HAP-1 (cell line): ENCODE data around the gene HSD17B1.

ENCODE experiments used
- DNase-seq, 2 experiments: peaks; one replicate each; pipeline ENCODE4 v3.0.0-alpha.2; 2016 to 2020; ENCODE audit warnings: low spot score in 2 of 2
- H3K27me3 ChIP-seq: fragments of 250-450 bp; sonication (Bioruptor Pico); 2 replicates; pipeline ENCODE4 v1.5.1; 2020; ENCODE audit warnings: low read depth, mild to moderate bottlenecking, moderate library complexity
- H3K36me3 ChIP-seq: fragments of 250-450 bp; sonication (Bioruptor Pico); replicated peaks from 2 replicates; pipeline ENCODE4 v1.5.1; 2020; ENCODE audit warnings: mild to moderate bottlenecking
- H3K4me1 ChIP-seq: fragments of 250-450 bp; sonication (Bioruptor Pico); 2 replicates; pipeline ENCODE4 v1.5.1; 2020; ENCODE audit warnings: mild to moderate bottlenecking
- H3K4me3 ChIP-seq: fragments of 250-450 bp; sonication (Bioruptor Pico); 2 replicates; pipeline ENCODE4 v1.5.1; 2020; ENCODE audit warnings: mild to moderate bottlenecking, moderate library complexity
- H3K9me3 ChIP-seq: fragments of 250-450 bp; sonication (Bioruptor Pico); 2 replicates; pipeline ENCODE4 v1.5.1; 2020; ENCODE audit warnings: mild to moderate bottlenecking, moderate library complexity
- in situ Hi-C: fragments of 300-500 bp; cut with MboI; formaldehyde crosslinking; loops from 3 replicates; pipeline ENCODE4 v1.14.3; 2020; ENCODE audit warnings: low sequenced_read_pairs, inconsistent platforms, mixed read lengths

HSD17B1 gene

DNA sequence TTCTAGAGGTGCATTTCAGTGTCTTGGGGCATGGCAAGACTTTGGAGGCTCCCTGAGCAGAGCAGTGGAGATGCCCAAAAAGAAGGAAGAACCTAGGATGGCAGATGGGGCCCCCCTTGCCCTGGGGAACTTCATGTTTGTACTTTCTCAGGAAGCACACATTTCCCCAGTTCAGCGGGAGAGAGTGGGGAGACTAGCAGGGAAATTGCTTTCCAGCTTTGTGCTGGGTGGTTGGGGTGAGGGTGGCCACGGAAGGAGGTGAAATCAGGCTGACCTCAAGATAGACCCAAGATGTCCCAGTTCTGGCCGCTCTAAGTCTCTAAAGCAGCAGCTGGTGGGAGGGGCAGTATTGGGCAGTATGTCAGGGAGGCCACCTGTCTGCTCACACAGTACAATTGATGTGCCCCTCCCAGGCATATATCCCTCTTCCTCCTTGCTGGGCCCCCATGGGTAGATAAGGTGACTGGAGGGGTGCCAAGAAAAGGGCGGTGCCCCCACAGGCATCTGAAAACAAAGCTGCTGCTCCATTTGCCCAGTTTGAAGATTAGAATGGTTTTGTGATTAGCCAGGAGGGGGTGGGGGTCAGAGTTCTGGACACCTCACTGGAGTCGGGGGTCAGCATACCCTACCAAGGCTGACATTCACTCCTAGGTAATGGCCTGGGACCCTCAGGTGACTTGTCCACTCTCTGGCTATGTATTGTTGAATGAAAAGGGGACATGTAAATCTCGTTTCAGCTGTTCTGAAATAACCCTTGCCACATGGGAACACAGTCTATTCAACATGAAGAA, 33.8 kb upstream of the HSD17B1 start:
- in situ Hi-C loops: no loop called here
- Histone ChIP-seq H3K4me1 (peaks cover 15% of the 10 kb centered on the region), H3K27me3 (no peaks in the 10 kb centered on the region), H3K4me3 (no peak overlapping the region), H3K36me3 (peaks cover 18% of the 10 kb centered on the region), H3K9me3 (no peaks in the 10 kb centered on the region)
- DNase-seq: peak in 1 of 2 experiments; percentile 15

- in situ Hi-C loops: loop anchor here (10.0 kb wide), 2 partner anchors 95 to 195 kb away; partner anchors contain the start of gene CAVIN1
- peak; percentile 47 to 62 for DNase-seq
- Histone ChIP-seq H3K36me3 (peaks cover 18% of the 10 kb centered on the region), H3K9me3 (no peaks in the 10 kb centered on the region), H3K4me1 (peaks cover 17% of the 10 kb centered on the region), H3K27me3 (no peaks in the 10 kb centered on the region), H3K4me3 (no peak overlapping the region)
Measured at GRCh38 chr17:42519546-42520491, 32.9 kb upstream of the HSD17B1 start.

DNA sequence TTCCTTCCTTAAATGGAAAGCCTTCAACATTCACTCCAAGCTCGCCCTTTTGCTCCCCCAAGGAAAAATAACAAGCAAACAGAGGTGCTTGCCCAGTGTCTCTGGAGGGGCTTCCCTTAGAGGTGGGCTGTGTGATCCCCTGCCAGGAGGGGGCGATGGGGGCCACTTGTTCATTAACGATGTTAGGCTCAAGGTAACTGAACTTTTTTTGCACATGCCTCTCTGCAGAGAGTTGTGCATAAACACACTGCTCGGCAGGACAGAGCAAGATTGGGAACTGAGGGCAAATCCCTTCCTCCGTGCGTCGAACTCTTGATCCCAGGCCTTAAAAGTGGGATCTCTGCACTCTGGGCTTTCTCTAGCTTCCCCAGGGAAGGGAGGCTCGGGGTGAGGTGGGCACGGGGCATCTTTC, 32.2 kb upstream of the HSD17B1 start:
- peak in 1 of 2 experiments; percentile 54 for DNase-seq
- Histone ChIP-seq H3K4me3 (no peak overlapping the region), H3K27me3 (no peaks in the 10 kb centered on the region), H3K9me3 (no peaks in the 10 kb centered on the region), H3K36me3 (peaks cover 18% of the 10 kb centered on the region), H3K4me1 (peaks cover 17% of the 10 kb centered on the region)
- in situ Hi-C loops: loop anchor here (10.0 kb wide), 2 partner anchors 96 to 196 kb away; partner anchors contain the start of gene CAVIN1

DNA sequence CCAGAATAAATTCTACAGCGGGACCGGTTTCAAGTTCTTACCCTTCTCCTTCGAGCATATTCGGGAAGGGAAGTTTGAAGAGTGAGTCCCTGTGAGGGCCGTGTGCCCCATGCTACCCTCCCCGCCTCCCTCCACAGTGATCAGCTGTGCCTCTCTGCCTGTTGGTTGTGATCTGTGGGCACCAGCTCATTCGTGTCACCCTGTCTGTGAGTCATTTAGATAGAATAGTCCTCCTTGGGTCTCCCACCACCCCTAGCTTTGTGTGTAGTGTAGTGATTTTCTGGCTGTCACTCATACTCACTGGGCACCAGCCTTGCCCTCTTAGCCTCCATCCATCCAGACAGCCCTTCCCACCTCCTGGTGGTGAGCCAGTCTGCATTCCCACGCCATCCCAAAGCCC, 31.7 kb upstream of the HSD17B1 start:
- H3K36me3 ChIP-seq: peaks cover 18% of the 10 kb centered on the region
- H3K4me1 ChIP-seq: peaks cover 17% of the 10 kb centered on the region
- H3K9me3 ChIP-seq: no peaks in the 10 kb centered on the region
- no peaks in the 10 kb centered on the region for H3K27me3 ChIP-seq
- no peak overlapping the region for H3K4me3 ChIP-seq
- DNase-seq: no peak
- in situ Hi-C loops: loop anchor here (10.0 kb wide), 2 partner anchors 96 to 196 kb away; partner anchors contain the start of gene CAVIN1

DNA sequence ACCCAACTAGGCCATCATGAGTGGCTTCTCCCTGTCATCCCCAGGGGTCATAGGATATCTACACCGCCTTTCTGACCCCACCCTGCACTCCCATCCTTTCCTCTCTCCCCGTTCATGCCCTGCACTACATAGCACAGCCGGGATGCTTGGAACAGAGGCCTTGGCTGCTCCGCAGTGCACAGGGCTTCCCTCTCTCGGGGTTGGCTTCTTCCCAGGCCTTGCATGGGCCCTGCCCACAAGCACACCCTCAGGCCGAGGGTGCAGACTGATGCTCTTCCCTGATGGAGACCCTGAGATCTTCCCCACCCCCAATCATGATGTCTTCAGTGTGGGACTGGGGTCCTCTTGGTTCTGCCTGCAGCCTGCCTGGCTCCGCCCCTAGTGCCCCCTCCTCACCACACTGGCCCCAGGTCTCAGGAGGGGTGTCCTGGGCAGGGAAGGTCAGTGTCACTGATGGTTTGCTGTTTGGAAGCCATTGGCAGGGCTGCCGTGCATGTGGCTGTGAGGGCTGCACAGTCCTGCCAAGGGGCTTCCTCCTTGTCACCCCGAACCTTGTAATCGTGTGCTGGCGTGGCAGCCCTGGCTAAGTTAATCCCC, 31.0 kb upstream of the HSD17B1 start:
- H3K4me1 ChIP-seq: peaks cover 17% of the 10 kb centered on the region
- in situ Hi-C loops: loop anchor here (10.0 kb wide), 2 partner anchors 97 to 197 kb away; partner anchors contain the start of gene CAVIN1
- no peaks in the 10 kb centered on the region for H3K27me3 ChIP-seq
- H3K9me3 ChIP-seq: no peaks in the 10 kb centered on the region
- DNase-seq: no peak
- peaks cover 18% of the 10 kb centered on the region for H3K36me3 ChIP-seq
- H3K4me3 ChIP-seq: no peak overlapping the region

DNA sequence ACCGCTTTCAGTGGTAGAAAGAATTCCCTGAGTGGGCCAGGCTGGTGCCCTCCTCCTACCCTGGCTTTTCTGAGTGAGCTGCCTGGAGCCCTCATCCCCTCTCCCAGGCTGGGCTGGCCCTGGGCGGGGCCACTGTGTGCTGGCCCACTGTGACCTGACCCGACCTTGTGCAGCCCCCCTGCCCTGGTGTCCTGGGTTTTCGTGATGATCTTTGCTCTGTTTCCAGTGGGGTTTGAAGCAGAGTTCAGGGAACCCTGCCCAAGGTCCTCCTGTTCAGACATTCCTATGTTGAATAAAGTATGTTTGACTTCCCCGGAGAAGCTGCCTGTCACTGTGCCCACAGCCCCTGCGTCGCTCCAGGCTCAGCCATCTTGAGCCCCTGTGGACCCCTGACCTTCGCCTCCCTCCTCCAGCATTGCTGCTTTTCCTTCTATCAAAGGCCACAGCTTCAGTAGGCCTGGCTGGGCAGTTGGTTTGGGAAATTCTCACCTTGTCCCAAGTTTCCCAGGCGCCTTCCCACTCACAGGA, 30.4 kb upstream of the HSD17B1 start:
- Histone ChIP-seq H3K27me3 (no peaks in the 10 kb centered on the region), H3K4me1 (peaks cover 17% of the 10 kb centered on the region), H3K36me3 (peaks cover 14% of the 10 kb centered on the region), H3K4me3 (no peak overlapping the region), H3K9me3 (no peaks in the 10 kb centered on the region)
- DNase-seq: no peak
- in situ Hi-C loops: loop anchor here (10.0 kb wide), 2 partner anchors 98 to 198 kb away; partner anchors contain the start of gene CAVIN1

- peaks cover 13% of the 10 kb centered on the region for H3K36me3 ChIP-seq
- peaks cover 17% of the 10 kb centered on the region for H3K4me1 ChIP-seq
- H3K9me3 ChIP-seq: no peaks in the 10 kb centered on the region
- in situ Hi-C loops: loop anchor here (10.0 kb wide), 2 partner anchors 98 to 198 kb away; partner anchors contain the start of gene CAVIN1
- H3K27me3 ChIP-seq: no peaks in the 10 kb centered on the region
- H3K4me3 ChIP-seq: no peak overlapping the region
- no peak for DNase-seq
Measured at GRCh38 chr17:42522798-42523278, 29.9 kb upstream of the HSD17B1 start.

- Histone ChIP-seq H3K4me3 (no peak overlapping the region), H3K27me3 (no peaks in the 10 kb centered on the region), H3K9me3 (no peaks in the 10 kb centered on the region), H3K4me1 (peaks cover 5% of the 10 kb centered on the region), H3K36me3 (peaks cover 13% of the 10 kb centered on the region)
- in situ Hi-C loops: loop anchor here (10.0 kb wide), 2 partner anchors 100 to 200 kb away; partner anchors contain the start of gene CAVIN1
- no peak for DNase-seq
Measured at GRCh38 chr17:42525221-42525620, 27.5 kb upstream of the HSD17B1 start.

GRCh38 chr17:42526031-42526444, 26.7 kb upstream of the HSD17B1 start:
- H3K36me3 ChIP-seq: peaks cover 11% of the 10 kb centered on the region
- in situ Hi-C loops: loop anchor here (10.0 kb wide), 2 partner anchors 101 to 201 kb away; partner anchors contain the start of gene CAVIN1
- DNase-seq: no peak
- no peak overlapping the region for H3K4me3 ChIP-seq
- no peaks in the 10 kb centered on the region for H3K9me3 ChIP-seq
- no peaks in the 10 kb centered on the region for H3K27me3 ChIP-seq
- 0 out of 2 replicates have a peak, but pooled peaks cover 2% of the 10 kb centered on the region for H3K4me1 ChIP-seq

DNA sequence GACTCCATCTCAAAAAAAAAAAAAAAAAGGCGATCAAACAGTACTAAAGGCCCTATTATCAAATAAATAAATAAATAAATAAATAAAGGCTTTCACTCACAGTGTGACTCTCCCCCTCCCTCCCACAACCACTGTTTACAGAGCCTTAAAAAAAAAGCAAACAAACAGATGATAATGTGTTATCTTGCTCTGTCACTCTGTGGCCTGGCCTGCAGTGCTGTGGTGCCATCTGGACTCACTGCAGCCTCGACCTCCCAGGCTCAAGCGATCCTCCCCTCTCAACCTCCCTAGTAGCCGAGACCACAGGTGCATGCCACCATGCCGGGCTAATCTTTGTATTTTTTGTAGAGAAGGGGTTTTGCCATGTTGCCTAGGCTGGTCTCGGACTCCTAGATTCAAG, 24.8 kb upstream of the HSD17B1 start:
- H3K36me3 ChIP-seq: 0 out of 2 replicates have a peak, but pooled peaks cover 3% of the 10 kb centered on the region
- no peak for DNase-seq
- in situ Hi-C loops: loop anchor here (10.0 kb wide), 2 partner anchors 103 to 203 kb away; partner anchors contain the start of gene CAVIN1
- 0 out of 2 replicates have a peak, but pooled peaks cover 2% of the 10 kb centered on the region for H3K4me1 ChIP-seq
- no peaks in the 10 kb centered on the region for H3K27me3 ChIP-seq
- H3K9me3 ChIP-seq: no peaks in the 10 kb centered on the region
- no peak overlapping the region for H3K4me3 ChIP-seq

GRCh38 chr17:42529061-42529460, 23.7 kb upstream of the HSD17B1 start:
- in situ Hi-C loops: loop anchor here (10.0 kb wide), 2 partner anchors 104 to 204 kb away; partner anchors contain the start of gene CAVIN1
- Histone ChIP-seq H3K4me3 (no peak overlapping the region), H3K36me3 (no peaks in the 10 kb centered on the region), H3K4me1 (0 out of 2 replicates have a peak, but pooled peaks cover 1% of the 10 kb centered on the region), H3K27me3 (no peaks in the 10 kb centered on the region), H3K9me3 (no peaks in the 10 kb centered on the region)
- no peak for DNase-seq

- Histone ChIP-seq H3K9me3 (no peaks in the 10 kb centered on the region), H3K4me1 (peaks cover 10% of the 10 kb centered on the region), H3K4me3 (no peak overlapping the region), H3K27me3 (no peaks in the 10 kb centered on the region), H3K36me3 (no peaks in the 10 kb centered on the region)
- no peak for DNase-seq
- in situ Hi-C loops: no loop called here
Measured at GRCh38 chr17:42530952-42531454, 21.7 kb upstream of the HSD17B1 start.
